GM18861 (cell line): Measurements from ENCODE around the gene VIM.

Experiments
- ATAC-seq: cut with Tn5 transposase; IDR thresholded peaks from one replicate; pipeline ENCODE4 v1.9.1; 2021; ENCODE audit not compliant: unreplicated experiment

Gene VIM

GRCh38 chr10:17209302-17209701, 18.7 kb upstream of the VIM start:
- no peak for ATAC-seq

DNA sequence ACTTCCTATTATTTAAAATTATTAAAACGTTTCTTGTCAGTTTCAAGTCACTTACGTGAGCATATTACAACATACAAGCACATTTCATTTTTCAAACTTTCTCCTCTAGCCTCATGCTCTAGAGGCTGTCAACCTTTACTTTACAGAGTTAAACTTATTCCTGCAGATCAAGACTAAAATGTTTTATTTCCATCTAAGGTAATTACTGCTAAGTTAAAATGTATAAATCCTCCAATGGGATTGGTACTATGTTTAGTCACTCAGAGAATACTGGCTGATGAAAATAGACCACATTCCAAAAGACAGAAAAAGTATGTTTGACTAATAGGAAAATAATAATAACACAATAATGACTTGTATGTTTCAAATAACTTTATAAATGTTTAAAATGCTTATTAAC, 18.2 kb upstream of the VIM start:
- no peak for ATAC-seq

DNA sequence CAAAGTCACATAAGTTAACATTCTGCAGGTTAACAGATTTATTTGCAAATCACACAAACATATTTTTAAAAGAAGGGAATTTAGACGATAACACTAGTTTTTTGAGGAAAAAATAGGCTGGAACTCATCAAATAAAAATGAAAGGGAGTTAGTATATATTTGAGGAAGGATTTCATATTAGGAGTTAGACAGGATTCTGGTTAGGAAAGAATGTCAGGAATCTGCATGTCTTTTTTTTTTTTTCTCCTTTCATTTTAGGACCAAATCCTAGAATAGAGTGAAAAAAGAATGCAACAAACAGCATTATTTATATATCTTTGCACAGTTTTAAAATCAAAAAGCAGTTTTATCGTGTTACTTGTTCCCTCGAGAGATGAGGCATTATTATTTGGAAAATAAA, 17.7 kb upstream of the VIM start:
- ATAC-seq, result no peak

DNA sequence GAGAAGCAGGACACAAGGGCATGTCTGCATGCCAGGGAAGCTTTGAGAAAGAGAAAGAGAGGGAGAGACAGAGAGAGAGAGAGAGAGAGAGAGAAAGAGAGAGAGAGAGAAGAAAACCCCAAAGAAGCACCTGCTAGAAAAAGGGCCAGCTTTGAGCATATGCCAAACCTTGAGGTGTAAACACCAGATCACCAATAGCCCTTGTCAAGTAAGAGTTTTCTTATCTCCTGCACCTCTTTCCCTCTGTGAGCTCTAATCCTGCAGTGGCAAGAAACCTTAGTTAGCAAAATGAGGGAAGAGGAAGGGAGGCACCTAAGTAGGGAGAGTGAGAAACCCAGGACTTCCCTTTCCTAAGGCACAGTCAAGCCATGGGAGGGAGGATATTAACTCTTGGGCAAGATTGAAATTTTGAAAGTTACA, 15.2 kb upstream of the VIM start:
- ATAC-seq, result no peak

- ATAC-seq, result no peak
These were observed 14.2 kb upstream of the VIM start for GRCh38 chr10:17213646-17214349.

GRCh38 chr10:17214526-17214925, 13.5 kb upstream of the VIM start:
- ATAC-seq, result no peak

GRCh38 chr10:17214971-17215781, 12.9 kb upstream of the VIM start:
- no peak for ATAC-seq

DNA sequence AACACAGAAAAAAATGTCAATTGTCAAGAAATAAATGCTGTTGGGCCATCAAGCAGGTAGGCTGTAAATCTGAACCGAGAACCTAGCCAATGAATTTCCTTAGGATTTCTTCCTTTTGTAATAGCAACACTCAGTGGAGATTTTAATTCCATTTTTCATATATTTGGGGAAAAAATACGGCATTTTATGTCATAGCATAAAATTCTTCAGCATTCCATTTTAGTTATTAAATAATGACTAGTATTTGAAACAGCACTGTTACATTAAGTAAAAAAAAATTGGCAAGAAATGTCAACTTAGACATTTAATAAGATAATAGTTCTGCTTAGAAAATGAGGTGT, 12.3 kb upstream of the VIM start:
- ATAC-seq, result no peak

- peak; percentile 100 for ATAC-seq
These were observed 11.7 kb upstream of the VIM start for GRCh38 chr10:17216217-17216900.

GRCh38 chr10:17216901-17217395, 11.1 kb upstream of the VIM start:
- no peak for ATAC-seq

- no peak for ATAC-seq
These were observed 10.3 kb upstream of the VIM start for GRCh38 chr10:17217631-17218232.

DNA sequence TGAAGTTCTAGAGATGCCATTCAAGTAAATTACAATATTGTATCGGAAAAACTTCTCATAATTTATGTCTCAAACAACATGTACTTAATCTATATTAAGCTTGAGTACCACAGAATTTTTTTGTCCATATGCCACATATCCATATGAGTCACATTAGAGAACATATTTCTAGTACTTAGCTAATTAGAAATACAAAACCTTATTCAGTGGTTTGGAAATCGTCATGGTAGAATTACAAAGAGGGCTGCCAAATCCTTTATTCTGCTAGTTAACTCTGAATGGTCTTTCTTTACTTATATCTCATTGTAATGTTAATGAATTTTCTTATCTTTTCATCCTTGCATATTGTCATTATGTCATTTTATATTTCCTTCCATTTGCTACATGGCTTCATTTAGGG, 9.0 kb upstream of the VIM start:
- ATAC-seq, result no peak

DNA sequence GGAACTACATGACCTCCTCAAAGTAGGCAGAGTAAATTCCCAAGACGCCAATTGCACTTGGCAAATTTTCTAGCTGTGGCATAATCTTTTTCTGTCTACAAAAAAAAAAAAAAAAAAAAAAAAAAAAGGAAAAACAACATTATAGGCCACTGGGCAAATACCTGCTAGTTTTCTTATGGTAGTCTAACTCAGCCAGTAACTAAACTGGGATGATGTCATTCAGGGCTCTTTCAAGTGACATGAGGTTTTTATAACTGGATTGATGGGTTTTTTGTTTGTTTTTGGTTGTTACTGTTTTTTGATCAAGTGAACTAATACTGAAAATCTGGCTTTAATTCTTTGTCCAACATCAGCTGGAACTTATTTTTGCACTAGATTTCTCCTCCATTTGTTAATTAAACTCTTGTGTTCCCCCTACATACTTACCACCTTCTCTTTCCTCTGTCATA, 7.4 kb upstream of the VIM start:
- ATAC-seq, result no peak

- no peak for ATAC-seq
These were observed 5.7 kb upstream of the VIM start for GRCh38 chr10:17222329-17222728.

DNA sequence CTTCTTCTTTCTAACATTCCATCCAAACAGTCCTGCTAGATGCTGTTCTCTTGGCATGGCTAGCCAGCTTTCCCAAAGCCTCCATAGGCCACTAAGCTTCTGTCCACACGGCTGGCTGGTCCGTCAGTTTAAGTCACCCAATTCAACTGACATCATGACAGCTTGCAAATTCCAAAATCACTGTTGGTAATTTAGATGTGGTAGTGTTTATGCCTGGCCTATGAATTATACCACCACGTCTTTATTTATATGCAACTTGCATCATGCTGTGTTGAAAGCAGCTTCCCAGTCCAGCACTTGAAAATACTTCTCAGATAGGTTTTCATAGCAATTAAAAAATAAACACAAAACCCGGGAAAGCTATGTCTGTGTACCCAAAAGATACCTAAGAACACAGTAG, 2.2 kb upstream of the VIM start:
- ATAC-seq, result no peak

GRCh38 chr10:17226891-17227303, 1.1 kb upstream of the VIM start:
- ATAC-seq, result no peak

- ATAC-seq, result peak; percentile 28
These were observed 512 bp upstream of the VIM start for GRCh38 chr10:17227367-17228090.

GRCh38 chr10:17229016-17229716, 1.1 kb downstream of the VIM start:
- ATAC-seq, result peak; percentile 26

DNA sequence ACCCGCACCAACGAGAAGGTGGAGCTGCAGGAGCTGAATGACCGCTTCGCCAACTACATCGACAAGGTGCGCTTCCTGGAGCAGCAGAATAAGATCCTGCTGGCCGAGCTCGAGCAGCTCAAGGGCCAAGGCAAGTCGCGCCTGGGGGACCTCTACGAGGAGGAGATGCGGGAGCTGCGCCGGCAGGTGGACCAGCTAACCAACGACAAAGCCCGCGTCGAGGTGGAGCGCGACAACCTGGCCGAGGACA, 1.6 kb downstream of the VIM start:
- ATAC-seq, result no peak

GRCh38 chr10:17229967-17230682, 2.1 kb downstream of the VIM start:
- ATAC-seq, result peak; percentile 40
